ENCODE data around the gene SIGLEC6. TPM values are rescaled to one million over a fixed set of nuclear protein-coding genes. Genes with fewer than 3 reads are reported as not detected.

SIGLEC6 gene
- total RNA-seq, 1 experiment from 2014 or later: 10.0 TPM

GRCh38 chr19:51497666-51498065 lies 33.8 kb downstream of the SIGLEC6 start:
- DNase-seq: no peak
- Histone ChIP-seq H3K4me3 (ENCODE audit: low read depth, low read length) (no peak overlapping the region), H3K27me3 (replicated peaks; ENCODE audit: control insufficient read depth, insufficient read depth, low read length) (no peaks in the 10 kb centered on the region), H3K4me1 (no peaks in the 10 kb centered on the region), H3K36me3 (ENCODE audit: control insufficient read depth, insufficient read depth, low read length) (no peaks in the 10 kb centered on the region), H3K9me3 (no peaks in the 10 kb centered on the region)
- no peak for TF ChIP-seq CTCF (IDR thresholded peaks at IDR 0.05; ENCODE audit: insufficient read depth in 1 of 2, low read depth in 1 of 2, low read length in 1 of 2, severe bottlenecking in 1 of 2, unreplicated experiment in 1 of 2)
- POLR2A ChIA-PET: no interaction called here
- H3K27ac Mint-ChIP-seq (ENCODE audit: unreplicated experiment): no peak overlapping the region
- CTCF ChIA-PET: no interaction called here
- no TSS peak for BruUV-seq (replicated peaks)
- intact Hi-C loops (cut with micrococcal nuclease; ENCODE audit: unreplicated experiment): no loop called here
- H3K4me1 Mint-ChIP-seq (ENCODE audit: low read depth, unreplicated experiment): no peaks in the 10 kb centered on the region
- H3K9me3 Mint-ChIP-seq (ENCODE audit: unreplicated experiment): no peaks in the 10 kb centered on the region
- peaks cover 6% of the 10 kb centered on the region for H3K27me3 Mint-ChIP-seq (ENCODE audit: insufficient read depth, unreplicated experiment)
- H3K4me3 Mint-ChIP-seq (ENCODE audit: unreplicated experiment): no peak overlapping the region
- H3K36me3 Mint-ChIP-seq (ENCODE audit: insufficient read depth, unreplicated experiment): no peaks in the 10 kb centered on the region

GRCh38 chr19:51493776-51494175 lies 37.7 kb downstream of the SIGLEC6 start:
- Mint-ChIP-seq H3K9me3 (ENCODE audit: unreplicated experiment) (no peaks in the 10 kb centered on the region), H3K4me3 (ENCODE audit: unreplicated experiment) (no peak overlapping the region), H3K27me3 (ENCODE audit: insufficient read depth, unreplicated experiment) (peaks cover 6% of the 10 kb centered on the region), H3K27ac (ENCODE audit: unreplicated experiment) (no peak overlapping the region), H3K4me1 (ENCODE audit: low read depth, unreplicated experiment) (no peaks in the 10 kb centered on the region), H3K36me3 (ENCODE audit: insufficient read depth, unreplicated experiment) (no peaks in the 10 kb centered on the region)
- intact Hi-C loops (cut with micrococcal nuclease; ENCODE audit: unreplicated experiment): no loop called here
- H3K4me1 ChIP-seq: no peaks in the 10 kb centered on the region
- no peak for DNase-seq
- no peak for TF ChIP-seq CTCF (IDR thresholded peaks at IDR 0.05; ENCODE audit: insufficient read depth in 1 of 2, low read depth in 1 of 2, low read length in 1 of 2, severe bottlenecking in 1 of 2, unreplicated experiment in 1 of 2)
- no peak overlapping the region for H3K4me3 ChIP-seq (ENCODE audit: low read depth, low read length)
- no peaks in the 10 kb centered on the region for H3K36me3 ChIP-seq (ENCODE audit: control insufficient read depth, insufficient read depth, low read length)
- no peaks in the 10 kb centered on the region for H3K9me3 ChIP-seq
- ChIA-PET CTCF (no interaction called here), POLR2A (no interaction called here)
- H3K27me3 ChIP-seq (replicated peaks; ENCODE audit: control insufficient read depth, insufficient read depth, low read length): no peaks in the 10 kb centered on the region
- BruUV-seq (replicated peaks): no TSS peak

DNA sequence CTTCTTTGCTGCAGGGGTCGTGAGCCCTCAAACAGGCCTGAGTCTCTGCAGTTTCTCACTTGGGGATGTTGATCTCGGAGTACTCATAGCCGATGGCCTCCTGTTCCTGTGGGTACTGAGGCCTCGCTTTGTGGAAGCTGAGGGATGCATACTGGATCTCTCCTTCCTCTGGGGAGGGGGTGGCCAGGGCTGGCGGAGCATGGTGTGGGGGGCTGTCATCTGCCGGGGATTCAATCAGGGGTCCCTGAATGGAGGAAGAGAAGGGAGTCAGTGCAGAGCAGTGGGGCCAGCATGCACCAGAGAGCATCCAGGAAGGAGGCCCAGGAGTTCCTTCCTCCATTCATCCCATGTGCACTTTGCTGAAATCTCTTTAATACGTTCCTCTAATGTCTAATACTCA lies 39.9 kb downstream of the SIGLEC6 start:
- POLR2A ChIA-PET: no interaction called here
- Mint-ChIP-seq H3K27ac (ENCODE audit: unreplicated experiment) (no peak overlapping the region), H3K4me1 (ENCODE audit: low read depth, unreplicated experiment) (no peaks in the 10 kb centered on the region), H3K4me3 (ENCODE audit: unreplicated experiment) (no peak overlapping the region), H3K36me3 (ENCODE audit: insufficient read depth, unreplicated experiment) (no peaks in the 10 kb centered on the region), H3K27me3 (ENCODE audit: insufficient read depth, unreplicated experiment) (peaks cover 6% of the 10 kb centered on the region), H3K9me3 (ENCODE audit: unreplicated experiment) (no peaks in the 10 kb centered on the region)
- intact Hi-C loops (cut with micrococcal nuclease; ENCODE audit: unreplicated experiment): no loop called here
- no peak for DNase-seq
- TF ChIP-seq CTCF (IDR thresholded peaks at IDR 0.05; ENCODE audit: insufficient read depth in 1 of 2, low read depth in 1 of 2, low read length in 1 of 2, severe bottlenecking in 1 of 2, unreplicated experiment in 1 of 2): no peak
- BruUV-seq (replicated peaks): no TSS peak
- Histone ChIP-seq H3K27me3 (replicated peaks; ENCODE audit: control insufficient read depth, insufficient read depth, low read length) (no peaks in the 10 kb centered on the region), H3K9me3 (no peaks in the 10 kb centered on the region), H3K4me3 (ENCODE audit: low read depth, low read length) (no peak overlapping the region), H3K4me1 (no peaks in the 10 kb centered on the region), H3K36me3 (ENCODE audit: control insufficient read depth, insufficient read depth, low read length) (no peaks in the 10 kb centered on the region)
- CTCF ChIA-PET: no interaction called here
